GM04503 (cell line): ENCODE results near the gene UBASH3B.

ENCODE experiments used
- DNase-seq: peaks from one replicate; pipeline ENCODE4 v3.0.0-alpha.2; 2012; ENCODE audit warnings: low read depth

Gene UBASH3B

DNA sequence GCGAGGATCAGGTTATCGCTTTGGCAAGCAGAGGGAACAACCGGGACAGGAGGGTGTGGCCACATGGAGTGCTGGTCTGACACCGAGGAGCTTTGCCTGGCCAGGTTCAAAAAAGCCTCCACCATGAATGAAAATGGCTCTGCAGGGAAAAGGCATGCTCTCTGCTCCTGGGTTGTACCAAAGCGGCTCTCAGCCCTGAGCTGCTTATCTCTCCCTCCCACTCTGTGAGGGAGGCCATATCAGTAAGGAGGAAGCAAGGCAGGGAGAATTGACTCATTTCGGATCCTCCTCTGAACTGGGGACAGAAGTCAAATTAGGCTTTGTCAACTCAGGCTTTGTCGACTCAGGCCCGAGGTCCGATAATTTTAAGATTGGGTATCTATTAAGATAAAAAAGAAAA, 99.9 kb downstream of the UBASH3B start:
- DNase-seq: no peak

GRCh38 chr11:122755941-122756340, 100.4 kb downstream of the UBASH3B start:
- DNase-seq: no peak

DNA sequence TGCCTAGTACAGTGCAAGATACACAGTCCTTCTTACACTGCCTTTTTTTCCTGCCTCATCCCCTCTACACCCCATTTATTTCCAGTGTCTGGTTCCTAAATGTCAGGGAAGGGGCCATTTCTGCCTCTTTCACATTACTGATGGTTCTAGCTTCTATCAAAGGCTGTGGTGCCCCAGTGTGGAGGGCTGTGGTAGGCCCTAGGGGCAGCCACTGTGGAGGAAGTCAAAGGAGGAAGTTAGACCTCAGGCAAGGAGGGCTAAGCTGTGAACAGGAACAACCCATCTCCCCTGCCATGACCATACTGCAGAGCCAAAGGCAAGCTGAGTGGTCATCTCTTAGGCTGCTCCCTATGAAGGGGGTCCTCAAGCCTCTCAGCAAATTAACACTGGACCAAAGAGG, 100.9 kb downstream of the UBASH3B start:
- no peak for DNase-seq

GRCh38 chr11:122757201-122757600, 101.7 kb downstream of the UBASH3B start:
- DNase-seq: no peak

DNA sequence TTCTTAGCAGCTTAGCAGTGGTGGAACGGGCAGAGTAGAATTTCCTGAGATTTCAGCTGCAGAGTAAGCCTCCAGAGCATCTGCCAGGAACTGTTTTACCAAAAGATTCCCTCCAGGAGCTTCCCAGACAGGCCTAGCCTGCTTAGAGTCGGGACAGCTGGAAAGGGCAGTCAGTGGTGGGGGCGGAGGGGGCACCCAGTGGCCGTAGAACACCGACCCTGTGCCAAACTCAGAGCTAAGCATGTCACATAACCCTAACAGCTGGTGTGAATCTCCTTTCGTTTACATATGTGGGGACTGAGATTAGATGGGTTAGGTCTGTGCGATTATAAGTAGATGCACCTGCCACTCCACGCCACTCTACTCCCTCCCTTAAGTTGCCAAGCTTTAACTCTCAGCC, 102.8 kb downstream of the UBASH3B start:
- DNase-seq: no peak

- no peak for DNase-seq
These were observed 103.5 kb downstream of the UBASH3B start for GRCh38 chr11:122758974-122759373.

GRCh38 chr11:122763108-122763507, 107.6 kb downstream of the UBASH3B start:
- no peak for DNase-seq

DNA sequence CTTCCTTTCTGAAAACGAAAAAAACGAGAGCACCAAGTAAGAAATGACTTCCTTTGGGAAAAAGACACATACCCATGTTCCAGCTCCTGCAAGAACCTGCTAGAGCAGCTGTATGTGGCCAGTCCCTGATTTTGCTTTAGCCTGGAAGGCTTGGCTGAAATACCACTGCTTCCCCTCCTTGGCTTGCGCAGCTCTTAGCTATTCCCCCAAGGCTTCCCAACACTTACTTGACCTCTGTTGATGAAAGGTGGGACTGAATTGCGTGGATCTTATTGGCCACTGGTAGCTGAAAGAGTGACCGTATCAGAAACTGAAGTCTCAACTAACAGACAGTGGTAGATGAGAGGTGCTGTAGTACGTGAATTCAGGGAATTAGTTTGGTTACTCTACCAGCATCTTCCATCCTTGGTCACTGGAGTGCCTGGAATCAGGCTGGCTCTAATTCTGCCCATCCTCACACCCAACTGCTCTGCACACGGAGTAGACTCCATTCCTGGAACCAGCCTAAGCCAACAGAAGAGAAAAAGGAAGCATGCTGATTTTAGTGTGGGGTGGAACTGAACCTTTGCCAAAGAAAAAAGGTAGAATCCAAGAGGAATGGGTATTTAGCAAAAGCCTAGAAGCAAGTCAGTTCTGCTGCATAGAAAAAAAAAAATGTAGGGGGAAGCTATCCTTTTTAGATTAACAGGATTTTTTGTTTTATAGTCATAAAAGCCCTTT, 109.0 kb downstream of the UBASH3B start:
- no peak for DNase-seq

DNA sequence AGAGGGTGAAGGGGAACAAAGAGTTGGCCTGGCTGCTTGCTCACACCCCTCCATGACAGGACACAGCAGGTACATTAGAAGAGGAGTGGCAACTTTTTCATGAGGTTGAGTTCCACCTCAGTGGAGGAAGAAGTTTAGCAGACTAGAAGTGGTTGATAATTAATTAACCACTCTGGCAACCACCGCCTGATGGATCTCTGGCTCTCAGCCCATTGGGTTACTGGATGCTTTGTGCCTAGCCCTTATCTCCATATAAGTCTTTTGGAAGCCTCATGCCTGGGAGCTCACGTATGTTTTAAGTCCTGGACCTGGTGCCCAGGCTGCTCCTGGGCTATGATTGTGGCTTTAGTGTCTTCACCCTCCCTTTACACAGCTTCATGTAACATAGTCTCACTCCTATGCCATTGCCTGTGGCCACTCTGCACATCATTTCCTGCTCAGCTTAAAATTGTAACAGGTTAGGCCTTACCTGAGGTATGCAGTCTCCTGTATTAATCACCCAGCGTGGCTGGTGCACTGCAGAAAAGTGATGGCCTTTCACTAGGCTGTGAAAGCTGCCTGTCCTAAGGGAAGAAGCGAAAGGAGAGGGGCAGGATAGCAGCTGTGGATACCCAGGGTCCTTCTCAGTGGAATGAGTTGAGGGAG, 110.1 kb downstream of the UBASH3B start:
- DNase-seq: no peak

GRCh38 chr11:122769126-122769780, 113.7 kb downstream of the UBASH3B start:
- DNase-seq: no peak

DNA sequence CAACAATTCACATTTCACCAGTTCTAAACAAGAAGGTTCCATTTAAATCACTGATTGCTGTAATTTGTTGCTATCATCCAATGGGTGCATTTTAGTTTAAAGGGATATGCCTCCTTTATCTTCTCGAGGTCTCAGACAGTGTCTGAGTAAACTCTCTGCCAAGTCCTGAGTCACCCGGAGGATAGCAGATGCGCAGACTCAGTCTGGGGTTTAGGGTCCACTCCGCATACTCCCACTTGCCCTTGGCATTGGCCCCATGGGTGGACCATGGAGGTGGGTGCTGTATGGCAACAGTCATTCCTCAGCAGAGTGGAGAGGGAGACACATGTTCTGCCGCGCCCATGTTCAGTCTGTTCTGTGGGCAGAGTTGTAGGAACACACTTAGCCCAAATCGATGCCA, 117.4 kb downstream of the UBASH3B start:
- no peak for DNase-seq

DNA sequence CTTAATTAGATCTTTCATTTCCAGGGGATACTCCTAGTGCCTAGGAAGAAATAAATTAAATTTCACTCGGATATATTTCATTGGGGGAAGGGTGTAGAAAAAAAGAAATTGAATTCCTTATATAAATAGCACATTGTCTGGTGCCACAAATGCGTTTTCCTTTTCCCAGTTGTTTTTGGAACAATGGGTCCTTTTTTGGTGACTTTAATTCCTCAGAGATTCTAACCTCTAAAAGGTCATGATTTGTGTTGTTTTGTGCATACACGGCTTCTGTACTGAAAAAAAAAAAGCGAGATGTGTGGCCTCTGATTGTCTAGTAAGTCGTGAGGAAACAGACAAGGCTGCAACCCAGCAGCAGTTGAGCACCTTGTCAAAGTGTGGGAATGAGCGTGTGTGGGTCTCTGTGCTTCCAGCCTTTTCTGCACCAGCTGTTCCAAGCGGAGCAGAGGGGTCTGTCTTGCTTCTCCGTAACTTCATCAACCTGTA, 118.3 kb downstream of the UBASH3B start:
- no peak for DNase-seq

DNA sequence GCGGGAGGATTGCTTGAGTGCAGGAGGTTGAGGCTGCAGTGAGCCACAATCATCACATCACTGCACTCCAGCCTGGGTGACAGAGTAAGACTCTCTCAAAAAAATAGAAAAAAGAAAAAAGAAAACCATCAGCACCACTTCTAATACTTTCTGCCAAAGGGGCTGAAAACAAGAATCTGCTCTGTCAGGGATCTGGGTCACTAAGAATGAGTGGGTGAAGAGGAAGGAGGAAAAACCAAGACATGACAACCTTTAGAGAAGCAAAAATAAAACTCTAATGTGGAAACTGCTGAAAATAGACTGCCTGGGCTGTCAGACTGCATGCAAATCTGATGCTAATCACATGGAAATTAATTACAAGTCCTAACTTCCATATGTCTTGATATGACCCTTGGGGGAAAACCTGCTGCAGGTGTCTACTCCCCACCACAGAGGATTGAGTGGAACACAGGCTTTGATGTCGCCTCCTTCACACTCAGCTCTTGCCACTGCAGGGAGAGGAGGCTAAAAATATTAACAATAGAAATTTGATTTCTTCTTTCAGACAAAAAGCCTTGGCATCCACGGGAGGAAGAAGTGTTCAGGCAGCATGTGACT, 120.3 kb downstream of the UBASH3B start:
- DNase-seq: no peak

DNA sequence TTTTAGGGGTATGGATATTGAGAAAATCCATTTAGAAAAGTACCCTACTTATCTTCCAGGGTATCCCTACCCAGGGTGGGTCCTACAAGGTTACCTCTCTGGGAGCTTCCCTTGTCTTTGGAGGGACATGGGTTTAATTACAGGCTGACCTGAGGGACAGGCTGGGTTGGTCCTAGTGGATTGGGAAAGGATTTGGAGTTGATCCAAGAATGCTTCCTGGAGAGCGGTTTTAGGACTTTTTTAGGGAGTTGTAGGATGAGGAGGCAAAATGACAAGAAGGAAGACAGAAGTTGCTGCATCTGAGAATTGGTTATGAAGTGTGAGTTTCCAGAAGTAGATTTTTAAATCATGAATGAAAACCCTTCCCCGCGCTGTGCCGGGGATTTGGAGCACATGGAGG, 121.0 kb downstream of the UBASH3B start:
- no peak for DNase-seq

- DNase-seq: no peak
These were observed 121.8 kb downstream of the UBASH3B start for GRCh38 chr11:122777343-122777742.

DNA sequence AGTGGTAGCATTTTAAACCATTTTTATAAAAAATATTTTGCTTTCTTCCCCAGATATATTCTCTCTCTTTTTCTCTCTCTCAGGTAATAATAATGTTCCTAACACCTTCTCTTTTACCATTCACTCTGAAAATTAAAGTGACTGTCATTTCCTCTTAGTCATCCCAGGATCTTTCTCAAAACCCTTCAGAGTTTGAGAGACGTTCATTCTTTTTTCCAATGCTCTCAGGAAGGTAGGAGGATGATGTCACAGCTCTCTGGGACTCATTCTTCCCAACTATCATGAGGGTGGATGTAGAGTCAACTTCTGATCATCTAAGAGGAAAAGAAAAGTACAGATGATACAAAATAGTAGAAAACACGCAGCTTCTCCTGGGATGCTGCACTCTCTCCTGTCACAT, 122.6 kb downstream of the UBASH3B start:
- DNase-seq: no peak

DNA sequence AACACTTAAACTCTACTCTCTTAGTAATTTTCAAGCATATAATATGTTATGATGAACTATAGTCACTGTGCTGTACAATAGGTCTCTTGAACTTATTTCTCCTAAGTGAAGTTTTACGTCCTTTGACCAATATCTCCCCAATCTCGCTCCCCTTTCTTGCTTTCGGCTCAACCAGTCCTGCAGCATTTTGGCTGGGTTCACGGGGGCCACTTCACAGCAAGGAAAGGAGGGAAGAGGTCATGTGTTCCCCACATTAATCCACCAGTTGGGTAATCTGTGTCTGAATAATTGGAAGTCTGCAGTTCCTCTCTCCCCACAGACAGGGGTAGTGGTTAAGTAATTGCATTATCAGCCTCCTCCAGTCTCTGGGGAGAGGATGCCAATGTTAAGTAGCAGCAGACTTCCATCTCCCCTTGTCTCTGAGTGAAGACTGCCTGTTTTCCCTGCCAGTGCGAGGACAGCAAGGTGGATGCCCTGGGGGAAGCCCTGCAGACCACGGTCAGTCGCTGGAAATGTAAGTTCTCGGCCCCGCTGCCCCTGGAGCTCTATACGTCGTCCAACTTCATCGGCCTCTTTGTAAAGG, 123.6 kb downstream of the UBASH3B start:
- no peak for DNase-seq

- DNase-seq: no peak
These were observed 124.9 kb downstream of the UBASH3B start for GRCh38 chr11:122780296-122780949.

DNA sequence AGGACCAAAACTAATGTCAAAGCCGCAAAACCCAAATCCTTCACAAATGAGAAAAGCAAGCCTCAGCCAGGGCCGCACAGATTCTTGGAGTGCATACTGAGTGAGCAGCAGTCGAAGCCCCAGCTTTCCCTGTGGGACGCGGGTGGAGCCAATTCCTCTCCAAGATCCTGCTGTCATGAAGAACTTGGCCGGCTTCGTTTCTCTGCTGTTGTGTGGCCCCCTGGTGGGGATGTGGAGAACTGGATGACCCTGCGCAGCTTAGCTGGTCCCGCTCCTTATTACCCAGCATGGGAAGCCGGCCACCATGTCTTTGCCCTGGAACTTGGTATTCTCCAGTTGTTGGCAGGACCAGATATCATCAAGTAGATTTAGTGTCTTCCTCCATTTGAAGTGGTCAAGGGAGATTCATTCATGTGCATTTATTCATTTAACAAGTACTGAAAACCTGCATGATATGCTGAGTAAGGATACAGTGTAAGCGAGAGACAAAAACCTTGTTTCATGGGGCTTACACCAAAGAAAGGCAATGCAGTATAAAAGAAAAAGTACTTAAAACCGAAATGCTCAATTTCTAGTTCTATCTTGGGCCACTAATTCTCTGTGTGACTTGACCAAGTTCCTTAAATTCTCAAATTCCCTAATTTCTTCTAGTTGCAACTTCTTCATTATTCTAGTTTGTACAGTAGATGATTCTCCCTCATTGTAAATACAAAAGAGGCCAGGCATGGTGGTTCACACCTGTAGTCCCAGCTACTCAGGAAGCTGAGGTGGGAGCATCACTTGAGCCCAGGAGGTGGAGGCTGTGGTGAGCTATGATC, 126.1 kb downstream of the UBASH3B start:
- peak; percentile 58 for DNase-seq

DNA sequence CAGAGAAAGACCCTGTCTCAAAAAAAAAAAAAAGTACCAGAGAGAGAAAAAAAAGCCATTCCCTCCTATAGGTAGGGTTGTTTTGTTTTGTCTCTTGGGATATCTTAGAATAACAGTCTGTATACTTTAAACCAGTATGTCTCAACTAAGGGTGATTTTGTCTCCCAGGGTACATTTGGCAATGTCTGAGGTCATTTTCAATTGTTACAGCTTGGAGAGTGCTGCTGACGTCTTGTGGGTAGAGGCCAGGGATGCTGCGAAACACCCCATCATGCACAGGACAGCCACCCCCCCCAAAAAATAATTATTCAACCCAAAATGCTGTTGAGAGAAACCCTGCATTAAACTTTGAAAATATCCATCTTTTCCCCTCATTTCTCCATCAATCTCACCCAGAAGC, 126.7 kb downstream of the UBASH3B start:
- DNase-seq: no peak

- peak; percentile 82 for DNase-seq
These were observed 128.9 kb downstream of the UBASH3B start for GRCh38 chr11:122784325-122784955.
